ENCODE measurements around the gene CDC42EP5. TPM values are rescaled to one million over a fixed set of nuclear protein-coding genes. Genes with fewer than 3 reads are reported as not detected.

Gene CDC42EP5
- total RNA-seq, 1 experiment from 2014 or later = 25.1 TPM

- peak; percentile 66 to 74 for DNase-seq
- intact Hi-C loops (cut with micrococcal nuclease; ENCODE audit: unreplicated experiment) = loop anchor here (2.0 kb wide), 1 partner anchor 36 kb away; no protein-coding TSS in a partner anchor
- H3K4me3 ChIP-seq = peak overlapping the region; percentile 12; the same call in 1 of the 2 replicates
Measured at GRCh38 chr19:54426291-54426931, 46.7 kb downstream of the CDC42EP5 start.

GRCh38 chr19:54425382-54425723 lies 47.7 kb downstream of the CDC42EP5 start:
- TF ChIP-seq CTCF (conservative IDR thresholded peaks at IDR 0.05) = no peak
- TF ChIP-seq EZH2 (IDR thresholded peaks at IDR 0.05; ENCODE audit: low read depth) = no peak
- Histone ChIP-seq H4K20me1 (ENCODE audit: insufficient read depth) (no peaks in the 10 kb centered on the region), H3K27ac (no peak overlapping the region), H3K36me3 (ENCODE audit: low read depth) (no peaks in the 10 kb centered on the region), H3K4me2 (no peak overlapping the region), H3K9me3 (ENCODE audit: insufficient read depth, low read depth) (no peaks in the 10 kb centered on the region), H2AFZ (no peak overlapping the region), H3K4me3 (no peak overlapping the region), H3F3A (ENCODE audit: insufficient read depth, low read depth) (peaks cover 5% of the 10 kb centered on the region; the same call in 1 of the 2 replicates), H3K4me1 (replicated peaks; ENCODE audit: insufficient read depth) (peaks cover 17% of the 10 kb centered on the region), H3K79me2 (ENCODE audit: low read depth) (no peaks in the 10 kb centered on the region), H3K27me3 (ENCODE audit: insufficient read depth, low read depth) (peaks cover 33% of the 10 kb centered on the region), H3K9me2 (ENCODE audit: insufficient read depth) (no peaks in the 10 kb centered on the region)
- intact Hi-C loops (cut with micrococcal nuclease; ENCODE audit: unreplicated experiment) = no loop called here
- no peak for DNase-seq
- ChIA-PET CTCF (no interaction called here), POLR2A (ENCODE audit: unreplicated experiment) (no interaction called here)
- BruUV-seq (replicated peaks) = no TSS peak

More at GRCh38 chr19:54426291-54426931, 46.7 kb downstream of the CDC42EP5 start:
- BruUV-seq (replicated peaks) = no TSS peak
- H3K36me3 ChIP-seq (ENCODE audit: low read depth) = no peaks in the 10 kb centered on the region
- peaks cover 22% of the 10 kb centered on the region for H3K27me3 ChIP-seq (ENCODE audit: insufficient read depth, low read depth)
- no peaks in the 10 kb centered on the region for H3K9me3 ChIP-seq (ENCODE audit: insufficient read depth, low read depth)
- no peaks in the 10 kb centered on the region for H4K20me1 ChIP-seq (ENCODE audit: insufficient read depth)
- H3K4me2 ChIP-seq = peak overlapping the region; percentile 51
- no peaks in the 10 kb centered on the region for H3K9me2 ChIP-seq (ENCODE audit: insufficient read depth)
- TF ChIP-seq EZH2 (IDR thresholded peaks at IDR 0.05; ENCODE audit: low read depth) = no peak
- peaks cover 15% of the 10 kb centered on the region for H3F3A ChIP-seq (ENCODE audit: insufficient read depth, low read depth)
- POLR2A ChIA-PET (ENCODE audit: unreplicated experiment) = no interaction called here
- peaks cover 27% of the 10 kb centered on the region for H3K4me1 ChIP-seq (replicated peaks; ENCODE audit: insufficient read depth)
- peak overlapping the region; percentile 12; the same call in 1 of the 2 replicates for H2AFZ ChIP-seq
- no peaks in the 10 kb centered on the region for H3K79me2 ChIP-seq (ENCODE audit: low read depth)
- CTCF ChIA-PET = no interaction called here
- H3K27ac ChIP-seq = no peak overlapping the region

- Histone ChIP-seq H3K27me3 (ENCODE audit: insufficient read depth, low read depth) (peaks cover 38% of the 10 kb centered on the region), H3K4me1 (replicated peaks; ENCODE audit: insufficient read depth) (peaks cover 12% of the 10 kb centered on the region), H3K36me3 (ENCODE audit: low read depth) (no peaks in the 10 kb centered on the region), H3K9me2 (ENCODE audit: insufficient read depth) (no peaks in the 10 kb centered on the region), H4K20me1 (ENCODE audit: insufficient read depth) (no peaks in the 10 kb centered on the region), H2AFZ (no peak overlapping the region), H3K4me2 (no peak overlapping the region), H3K4me3 (no peak overlapping the region), H3K79me2 (ENCODE audit: low read depth) (no peaks in the 10 kb centered on the region), H3F3A (ENCODE audit: insufficient read depth, low read depth) (peaks cover 3% of the 10 kb centered on the region; the same call in 1 of the 2 replicates), H3K9me3 (ENCODE audit: insufficient read depth, low read depth) (no peaks in the 10 kb centered on the region), H3K27ac (no peak overlapping the region)
- TF ChIP-seq CTCF (conservative IDR thresholded peaks at IDR 0.05) = no peak
- TF ChIP-seq EZH2 (IDR thresholded peaks at IDR 0.05; ENCODE audit: low read depth) = no peak
- DNase-seq = no peak
- intact Hi-C loops (cut with micrococcal nuclease; ENCODE audit: unreplicated experiment) = no loop called here
- CTCF ChIA-PET = no interaction called here
- BruUV-seq (replicated peaks) = no TSS peak
- POLR2A ChIA-PET (ENCODE audit: unreplicated experiment) = no interaction called here
Measured at GRCh38 chr19:54424660-54425381, 48.3 kb downstream of the CDC42EP5 start.

All from PC-9 (cell line).